ENCODE measurements around the gene GIGYF1. TPM values are rescaled to one million over a fixed set of nuclear protein-coding genes. Genes with fewer than 3 reads are reported as not detected.
A peak's percentile ranks its signal among the peaks of the same experiment; 100 is the strongest.

GIGYF1 gene
- total and polyA plus RNA-seq, 2 of the 8 experiments (the other 6 are each of a cell fraction or from before 2014, with no cell fraction given) = 24.1 to 99.3 TPM

DNA sequence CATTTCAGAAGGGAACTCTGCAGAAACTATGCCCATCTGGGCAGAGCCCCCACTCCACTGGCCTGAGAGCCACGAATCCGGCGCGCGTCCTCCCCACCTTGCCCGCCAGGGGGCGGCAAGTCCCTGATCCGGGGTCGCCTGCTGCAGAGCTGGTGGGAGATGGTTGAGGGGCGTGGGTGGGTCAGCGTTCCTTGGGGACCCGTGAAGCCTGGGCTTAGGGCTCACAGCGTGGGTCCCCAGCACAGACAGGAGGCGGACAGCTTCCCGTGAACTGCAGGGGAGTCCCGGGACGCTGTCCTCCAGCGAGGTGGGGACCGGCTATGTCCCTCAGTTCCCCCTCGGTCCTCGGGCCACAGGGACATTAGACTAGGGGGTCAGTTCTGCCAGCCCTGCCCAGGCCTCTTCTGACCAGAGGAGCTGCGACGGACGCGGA is 11.3 kb upstream of the GIGYF1 start (continued):
- TF ChIP-seq BACH1 (IDR thresholded peaks at IDR 0.05; ENCODE audit: low read length) = peak; percentile 66
- no peak for TF ChIP-seq NRF1 (IDR thresholded peaks at IDR 0.05; ENCODE audit: low read depth, low read length)
- no peak for TF ChIP-seq FOSL1 (IDR thresholded peaks at IDR 0.05; ENCODE audit: insufficient read depth, low read depth, low read length)
- no peak for TF ChIP-seq E2F6 (IDR thresholded peaks at IDR 0.05)
- no peak; a peak in 1 of 3 replicates for TF ChIP-seq POLR2A (IDR thresholded peaks at IDR 0.05; ENCODE audit: control extremely low read depth in 1 of 2, low read depth in 2 of 2, low read length in 2 of 2)
- TF ChIP-seq TAF1 (IDR thresholded peaks at IDR 0.05; ENCODE audit: low read depth, low read length) = no peak; the same call in 1 of the 2 replicates
- no peak for TF ChIP-seq SP1 (IDR thresholded peaks at IDR 0.05; ENCODE audit: low read depth, low read length)
- TF ChIP-seq SIN3A (conservative IDR thresholded peaks at IDR 0.05 in 1 of 2, IDR thresholded peaks at IDR 0.05 in 1 of 2; ENCODE audit: low read depth in 1 of 2, low read length in 2 of 2) = peak in 1 of 2 experiments; percentile 36; a peak in 1 of 4 replicates
- TF ChIP-seq SIX5 (IDR thresholded peaks at IDR 0.05; ENCODE audit: low read depth, low read length) = no peak
- no peak for TF ChIP-seq CBX8 (IDR thresholded peaks at IDR 0.05; ENCODE audit: borderline replicate concordance, low read depth, low read length)
- peak; percentile 42 for TF ChIP-seq TAF7 (optimal IDR thresholded peaks at IDR 0.05; ENCODE audit: borderline replicate concordance, low read depth, low read length)
- no peak for TF ChIP-seq CTBP2 (IDR thresholded peaks at IDR 0.05; ENCODE audit: borderline replicate concordance, insufficient read depth, insufficient read length, low read length)
- TF ChIP-seq PHF8 (conservative IDR thresholded peaks at IDR 0.05; ENCODE audit: low read depth, low read length) = no peak; the same call in none of the 2 replicates
- no peak for TF ChIP-seq CEBPB (IDR thresholded peaks at IDR 0.05; ENCODE audit: low read depth, low read length)
- TF ChIP-seq CHD2 (IDR thresholded peaks at IDR 0.05; ENCODE audit: low read length) = no peak
- TF ChIP-seq CREB1 (IDR thresholded peaks at IDR 0.05) = peak; percentile 60; the same call in 1 of the 2 replicates
- peak; percentile 90 to 94 (median 91) for TF ChIP-seq CTCF (IDR thresholded peaks at IDR 0.05; ENCODE audit: control extremely low read depth in 1 of 3, insufficient read depth in 1 of 3, low read depth in 1 of 3, low read length in 3 of 3)
- TF ChIP-seq ASH2L (IDR thresholded peaks at IDR 0.05; ENCODE audit: low read length) = peak; percentile 3
- no peak for TF ChIP-seq POU5F1 (IDR thresholded peaks at IDR 0.05; ENCODE audit: low read depth, low read length)
- TF ChIP-seq SAP30 (IDR thresholded peaks at IDR 0.05; ENCODE audit: insufficient read depth, insufficient replicate concordance, low read length) = peak; percentile 93

Measured in H1 (cell line).